Neural cell (in vitro differentiated cells): Measurements from ENCODE around the gene NOTCH2. TPM values are rescaled to one million over a fixed set of nuclear protein-coding genes. Genes with fewer than 3 reads are reported as not detected.

ENCODE experiments used
- H2AFZ ChIP-seq: fragments of 200-600, 300-800 bp; sonication (generic), shearing (Covaris generic); 2 replicates; pipeline ENCODE4 v1.6.0; 2014; ENCODE audit warnings: low read depth, mild to moderate bottlenecking, antibody characterized with exemption, low read length, moderate library complexity
- H3F3A ChIP-seq: fragments of 200-600 bp; shearing (Covaris generic); 2 replicates; pipeline ENCODE4 v1.6.1; 2016; ENCODE audit warnings: mild to moderate bottlenecking, moderate library complexity, mixed read lengths, antibody characterized with exemption, low read length; ENCODE audit not compliant: insufficient read depth, poor library complexity, severe bottlenecking
- H3K27ac ChIP-seq: fragments of 200-600, 300-800 bp; sonication (generic), shearing (Covaris generic); 2 replicates; pipeline ENCODE4 v1.5.1; 2014; ENCODE audit warnings: mild to moderate bottlenecking, low read length, moderate library complexity
- H3K27me3 ChIP-seq: fragments of 300-800, 200-600 bp; sonication (generic), shearing (Covaris generic); 2 replicates; pipeline ENCODE4 v1.6.0; 2014; ENCODE audit warnings: mild to moderate bottlenecking, low read depth, low read length, moderate library complexity; ENCODE audit not compliant: insufficient read depth
- H3K36me3 ChIP-seq: fragments of 300-800, 200-600 bp; sonication (generic), shearing (Covaris generic); 2 replicates; pipeline ENCODE4 v1.5.1; 2014; ENCODE audit warnings: mild to moderate bottlenecking, antibody characterized with exemption, low read length, moderate library complexity; ENCODE audit not compliant: insufficient read depth
- H3K4me2 ChIP-seq: fragments of 300-800, 200-600 bp; sonication (generic), shearing (Covaris generic); 2 replicates; pipeline ENCODE4 v1.6.0; 2014; ENCODE audit warnings: mild to moderate bottlenecking, low read length
- H3K4me3 ChIP-seq: fragments of 300-800, 200-600 bp; sonication (generic), shearing (Covaris generic); 2 replicates; pipeline ENCODE4 v1.5.1; 2014; ENCODE audit warnings: mild to moderate bottlenecking, low read length, moderate library complexity
- H3K79me2 ChIP-seq: fragments of 200-600 bp; shearing (Covaris generic); replicated peaks from 2 replicates; pipeline ENCODE4 v1.6.0; 2014; ENCODE audit warnings: mild to moderate bottlenecking, low read length, moderate library complexity; ENCODE audit not compliant: insufficient read depth
- H3K9ac ChIP-seq: fragments of 300-800, 200-600 bp; sonication (generic), shearing (Covaris generic); 2 replicates; pipeline ENCODE4 v1.6.1; 2016; ENCODE audit warnings: mild to moderate bottlenecking, low read length, mixed read lengths
- H3K9me2 ChIP-seq: fragments of 200-600 bp; shearing (Covaris generic); 2 replicates; pipeline ENCODE4 v1.6.1; 2016; ENCODE audit warnings: mild to moderate bottlenecking, low read length, mixed read lengths; ENCODE audit not compliant: insufficient read depth
- H3K9me3 ChIP-seq: fragments of 200-600, 300-800 bp; sonication (generic), shearing (Covaris generic); 2 replicates; pipeline ENCODE4 v1.6.1; 2016; ENCODE audit warnings: mild to moderate bottlenecking, mixed run types, low read length, moderate library complexity, mixed read lengths
- H4K20me1 ChIP-seq: fragments of 200-600 bp; shearing (Covaris generic); 2 replicates; pipeline ENCODE4 v1.6.1; 2016; ENCODE audit warnings: mild to moderate bottlenecking, mixed run types; ENCODE audit not compliant: insufficient read depth
- CTCF ChIP-seq: fragments of 450-650 bp; IDR thresholded peaks from 2 replicates; pipeline ENCODE4 v1.5.1; 2014; ENCODE audit warnings: antibody characterized with exemption, mild to moderate bottlenecking, moderate library complexity; ENCODE audit not compliant: poor library complexity, severe bottlenecking
- EP300 ChIP-seq: fragments of 450-650 bp; conservative IDR thresholded peaks from 2 replicates; pipeline ENCODE4 v1.6.1; 2014; ENCODE audit warnings: antibody characterized with exemption, mild to moderate bottlenecking, moderate library complexity; ENCODE audit not compliant: poor library complexity, severe bottlenecking
- EZH2 ChIP-seq: fragments of 200-600, 300-800 bp; shearing (Covaris generic), sonication (generic); IDR thresholded peaks from 2 replicates; pipeline ENCODE4 v1.6.1; 2014; ENCODE audit warnings: antibody characterized with exemption, low read length, borderline replicate concordance, mild to moderate bottlenecking; ENCODE audit not compliant: insufficient read depth, poor library complexity, severe bottlenecking
- MXI1 ChIP-seq: fragments of 450-650 bp; conservative IDR thresholded peaks from 2 replicates; pipeline ENCODE4 v1.6.1; 2014; ENCODE audit warnings: antibody characterized with exemption, mild to moderate bottlenecking; ENCODE audit not compliant: poor library complexity, severe bottlenecking
- POLR2AphosphoS5 ChIP-seq: IDR thresholded peaks from 2 replicates; pipeline ENCODE4 v1.6.1; 2012
- RAD21 ChIP-seq: fragments of 450-650 bp; conservative IDR thresholded peaks from 2 replicates; pipeline ENCODE4 v1.6.1; 2014; ENCODE audit warnings: antibody characterized with exemption, mild to moderate bottlenecking, moderate library complexity
- REST ChIP-seq: IDR thresholded peaks from 2 replicates; pipeline ENCODE4 v1.6.1; 2012; ENCODE audit warnings: borderline replicate concordance
- SMC3 ChIP-seq: fragments of 450-650 bp; conservative IDR thresholded peaks from 2 replicates; pipeline ENCODE4 v1.6.1; 2014; ENCODE audit warnings: antibody characterized with exemption, mild to moderate bottlenecking, moderate library complexity; ENCODE audit not compliant: poor library complexity
- TAF1 ChIP-seq: IDR thresholded peaks from 2 replicates; pipeline ENCODE4 v1.6.1; 2012; ENCODE audit warnings: low read depth
- polyA plus RNA-seq: library from polyadenylated mRNA; depleted of rRNA; stranded (reverse); fragments of >200 nt; gene quantifications from 2 replicates; pipeline ENCODE4 v1.2.3, GENCODE V29; 2014

Gene NOTCH2
- polyA plus RNA-seq, 1 donor from 2014 or later: 0.73 TPM

GRCh38 chr1:119958223-119958622, 111.2 kb downstream of the NOTCH2 start:
- H3K36me3 ChIP-seq: no peaks in the 10 kb centered on the region
- no peaks in the 10 kb centered on the region for H3K27me3 ChIP-seq
- H3K79me2 ChIP-seq: no peaks in the 10 kb centered on the region
- H3K9me3 ChIP-seq: no peaks in the 10 kb centered on the region
- no peak overlapping the region for H3K9ac ChIP-seq
- H3K27ac ChIP-seq: no peak overlapping the region
- H3K4me3 ChIP-seq: no peak overlapping the region
- no peaks in the 10 kb centered on the region for H3F3A ChIP-seq
- no peaks in the 10 kb centered on the region for H3K9me2 ChIP-seq
- no peak overlapping the region for H2AFZ ChIP-seq
- TF ChIP-seq SMC3 (no peak), REST (no peak), EZH2 (no peak), POLR2AphosphoS5 (no peak), CTCF (no peak), EP300 (no peak), RAD21 (no peak), TAF1 (no peak), MXI1 (no peak)
- no peaks in the 10 kb centered on the region for H4K20me1 ChIP-seq
- H3K4me2 ChIP-seq: no peak overlapping the region

DNA sequence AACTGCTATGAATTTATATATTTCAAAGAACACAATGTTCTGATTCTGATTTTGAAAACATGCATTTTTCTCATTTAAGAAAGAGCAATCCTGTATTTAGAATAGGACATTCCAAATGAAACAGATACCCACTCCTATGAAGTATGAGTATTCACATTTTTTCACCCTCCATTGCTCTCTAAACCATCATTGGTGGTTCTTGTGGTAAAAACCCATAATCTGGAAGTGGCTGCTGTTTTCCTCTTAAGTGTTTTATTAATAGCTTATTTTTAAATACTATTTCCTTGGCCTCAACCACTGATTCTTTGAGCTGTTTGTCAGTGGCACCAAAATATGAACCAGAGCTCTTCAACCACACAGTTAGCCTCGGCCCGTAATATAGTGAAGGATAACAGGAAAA, 113.2 kb downstream of the NOTCH2 start:
- Histone ChIP-seq H3F3A (no peaks in the 10 kb centered on the region), H3K27ac (no peak overlapping the region), H3K4me2 (no peak overlapping the region), H3K79me2 (no peaks in the 10 kb centered on the region), H3K36me3 (no peaks in the 10 kb centered on the region), H3K9me2 (no peaks in the 10 kb centered on the region), H2AFZ (no peak overlapping the region), H3K9ac (no peak overlapping the region), H3K9me3 (no peaks in the 10 kb centered on the region), H3K27me3 (no peaks in the 10 kb centered on the region), H4K20me1 (no peaks in the 10 kb centered on the region), H3K4me3 (no peak overlapping the region)
- TF ChIP-seq SMC3 (no peak), RAD21 (no peak), MXI1 (no peak), CTCF (no peak), REST (no peak), EP300 (no peak), POLR2AphosphoS5 (no peak), EZH2 (no peak)
